B cell (primary cell): ENCODE measurements around the gene OR1J2. TPM values are rescaled to one million over a fixed set of nuclear protein-coding genes. Genes with fewer than 3 reads are reported as not detected.

Experiments used
- ATAC-seq: fragments of 200-7000 bp; cut with Tn5 transposase; one replicate; pipeline ENCODE4 v1.10.0; 2021; ENCODE audit warnings: low read depth, mild to moderate bottlenecking, moderate number of reproducible peaks, moderate library complexity
- CTCF ChIA-PET: fragments of 350-600 bp; sonication (Branson Sonifier 250); formaldehyde crosslinking; loops from one replicate; lab custom pipeline; 2021; ENCODE audit warnings: antibody characterized with exemption, inconsistent platforms; lab: Charles Lee
- POLR2A ChIA-PET: fragments of 350-600 bp; sonication (Branson Sonifier 250); formaldehyde crosslinking; loops from one replicate; lab custom pipeline; 2021; ENCODE audit warnings: antibody characterized with exemption; lab: Charles Lee
- DNase-seq: peaks from one replicate; pipeline ENCODE4 v3.0.0; 2013
- H2AFZ ChIP-seq: 2 replicates; pipeline ENCODE4 v1.6.1; 2012; ENCODE audit warnings: mild to moderate bottlenecking, low read depth, low read length; ENCODE audit not compliant: insufficient read depth, poor library complexity, severe bottlenecking
- H3K27ac ChIP-seq, 2 donors: 1 replicate in 1 of 2; 2 replicates in 1 of 2; pipeline ENCODE4 v1.5.1; 2012 to 2013; ENCODE audit warnings: low read length in 2 of 2, mild to moderate bottlenecking in 2 of 2, moderate library complexity in 1 of 2
- H3K27me3 ChIP-seq, 4 experiments: fragments of 200-600 bp in 1 of 4; sonication (generic) in 1 of 4; replicated peaks in 1 of 4; 1 replicate in 2 of 4; 2 replicates in 2 of 4; pipeline versions ENCODE4 v1.6.1 to v1.7.0; 2013 to 2016; ENCODE audit warnings: low read length in 3 of 4, mild to moderate bottlenecking in 2 of 4, mixed read lengths in 1 of 4, moderate library complexity in 1 of 4; ENCODE audit not compliant: insufficient read depth in 4 of 4, control insufficient read depth in 3 of 4; ENCODE audit errors: control extremely low read depth in 1 of 4
- H3K36me3 ChIP-seq, 2 experiments: replicated peaks in 1 of 2; 1 replicate in 1 of 2; 2 replicates in 1 of 2; pipeline versions ENCODE4 v1.6.1 to v1.7.1; 2013; ENCODE audit warnings: low read length in 1 of 2; ENCODE audit not compliant: insufficient read depth in 2 of 2, control insufficient read depth in 1 of 2; ENCODE audit errors: control extremely low read depth in 1 of 2, extremely low read depth in 1 of 2
- H3K4me1 ChIP-seq, 2 donors: fragments of 200-600 bp in 1 of 2; sonication (generic) in 1 of 2; 1 replicate in 1 of 2; 2 replicates in 1 of 2; pipeline versions ENCODE4 v1.5.1 to v1.6.1; 2013 to 2017; ENCODE audit warnings: low read length in 2 of 2; ENCODE audit not compliant: control insufficient read depth in 2 of 2, insufficient read depth in 2 of 2
- H3K4me2 ChIP-seq: replicated peaks from 2 replicates; pipeline ENCODE3; 2012; ENCODE audit warnings: mild to moderate bottlenecking, low read depth, low read length; ENCODE audit not compliant: poor library complexity, severe bottlenecking
- H3K4me3 ChIP-seq, 5 experiments: fragments of 200-600 bp in 1 of 5; sonication (generic) in 1 of 5; 1 replicate in 3 of 5; 2 replicates in 2 of 5; pipeline versions ENCODE4 v1.5.1 to v1.7.0; 2011 to 2016; ENCODE audit warnings: low read length in 4 of 5, mild to moderate bottlenecking in 4 of 5, low read depth in 2 of 5, control low read depth in 1 of 5, moderate library complexity in 1 of 5; ENCODE audit not compliant: insufficient read depth in 1 of 5; ENCODE audit errors: control extremely low read depth in 1 of 5, extremely low read depth in 1 of 5
- H3K79me2 ChIP-seq: fragments of 200-600 bp; sonication (generic); one replicate; pipeline ENCODE4 v1.6.0; 2016; ENCODE audit warnings: low read length; ENCODE audit not compliant: control insufficient read depth, insufficient read depth
- H3K9ac ChIP-seq: fragments of 200-600 bp; sonication (generic); 2 replicates; pipeline ENCODE4 v1.6.1; 2017; ENCODE audit warnings: mild to moderate bottlenecking, low read length, moderate library complexity
- H3K9me3 ChIP-seq, 3 donors: one replicate each; pipeline versions ENCODE4 v1.6.1 to v1.7.1; 2013; ENCODE audit warnings: low read length in 2 of 3; ENCODE audit not compliant: control insufficient read depth in 2 of 3, insufficient read depth in 1 of 3; ENCODE audit errors: control extremely low read depth in 1 of 3
- H4K20me1 ChIP-seq: 2 replicates; pipeline ENCODE4 v1.6.0; 2012; ENCODE audit warnings: mild to moderate bottlenecking, low read length; ENCODE audit not compliant: insufficient read depth, control insufficient read depth, poor library complexity, severe bottlenecking
- H3K27ac Mint-ChIP-seq: one replicate; pipeline ENCODE4 v1.8.0; 2021; ENCODE audit warnings: mixed read lengths
- H3K27me3 Mint-ChIP-seq: one replicate; pipeline ENCODE4 v1.8.0; 2021; ENCODE audit warnings: mixed read lengths
- H3K4me1 Mint-ChIP-seq: one replicate; pipeline ENCODE4 v1.8.0; 2021; ENCODE audit warnings: mixed read lengths
- H3K4me3 Mint-ChIP-seq: one replicate; pipeline ENCODE4 v1.8.0; 2021; ENCODE audit warnings: mixed read lengths
- H3K9me3 Mint-ChIP-seq: one replicate; pipeline ENCODE4 v1.8.0; 2022; ENCODE audit warnings: mixed read lengths; ENCODE audit not compliant: insufficient read depth
- EZH2 ChIP-seq: IDR thresholded peaks from 2 replicates; pipeline ENCODE4 v1.6.1; 2012; ENCODE audit warnings: borderline replicate concordance, low read depth, mild to moderate bottlenecking, moderate library complexity, low read length; ENCODE audit not compliant: insufficient read depth, poor library complexity, severe bottlenecking
- WGBS: methylation state at CpG from one replicate; pipeline ENCODE4 v1.1.5; 2013; ENCODE audit warnings: missing lambda C conversion rate; ENCODE audit not compliant: insufficient coverage; 5-methylcytosine and 5-hydroxymethylcytosine counted together
- intact Hi-C: fragments of 100-400 bp; cut with micrococcal nuclease; formaldehyde crosslinking; loops from one replicate; pipeline ENCODE4 v1.10.0; 2022
- polyA plus RNA-seq: library from polyadenylated mRNA; depleted of rRNA; stranded (reverse); fragments of >200 nt; gene quantifications from 2 replicates; pipeline ENCODE4 v1.2.3, GENCODE V29; 2012
- total RNA-seq, 2 donors: library from RNA; stranded (reverse); fragments of 120-200 nt in 1 of 2; gene quantifications; 1 replicate in 1 of 2; 2 replicates in 1 of 2; pipeline versions ENCODE4 v1.2.3 to v1.2.4, GENCODE V29; 2013 to 2022
- TF ChIP-seq, protein P1 (sequence below): fragments of 200-600 bp; IDR thresholded peaks from one replicate; pipeline ENCODE4 v1.8.0; 2022; ENCODE audit warnings: antibody characterized with exemption, mild to moderate bottlenecking

OR1J2 gene
- total and polyA plus RNA-seq, 2 donors (not counting 1 experiment from before 2014, with no cell fraction given) = not detected

DNA sequence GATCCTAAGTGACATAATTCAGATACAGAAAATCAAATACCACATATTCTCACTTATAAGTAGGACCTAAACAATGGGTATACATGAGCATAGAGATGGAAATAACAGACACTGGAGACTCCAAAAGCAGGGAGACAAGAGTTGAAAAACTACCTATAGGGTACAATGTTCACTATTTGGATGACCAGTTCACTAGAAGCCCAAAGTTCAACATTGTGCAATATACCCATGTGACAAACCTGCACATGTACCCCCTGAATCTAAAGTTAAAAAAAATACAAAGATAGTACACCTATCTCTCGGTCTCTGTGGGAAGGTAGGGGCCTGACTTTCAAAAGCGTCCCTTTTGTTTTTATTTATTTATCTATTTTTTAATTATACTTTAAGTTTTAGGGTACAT is 28.2 kb downstream of the OR1J2 start:
- H3K27me3 Mint-ChIP-seq = peaks cover 5% of the 10 kb centered on the region

GRCh38 chr9:122546196-122546595 is 35.6 kb downstream of the OR1J2 start:
- no peak overlapping the region for H2AFZ ChIP-seq
- Mint-ChIP-seq H3K4me1 (no peaks in the 10 kb centered on the region), H3K27me3 (peaks cover 35% of the 10 kb centered on the region), H3K9me3 (no peaks in the 10 kb centered on the region), H3K4me3 (no peak overlapping the region), H3K27ac (no peak overlapping the region)
- intact Hi-C loops = no loop called here
- no peaks in the 10 kb centered on the region for H3K9me3 ChIP-seq
- DNase-seq (no peak), ATAC-seq (no peak)
- no peak overlapping the region for H3K27ac ChIP-seq
- 73% methylated on average over 4 of the region's 8 CpGs for WGBS
- POLR2A ChIA-PET = no interaction called here
- H3K4me3 ChIP-seq = no peak overlapping the region
- no peaks in the 10 kb centered on the region for H3K4me1 ChIP-seq
- CTCF ChIA-PET = no interaction called here
- TF ChIP-seq, protein P1, sequence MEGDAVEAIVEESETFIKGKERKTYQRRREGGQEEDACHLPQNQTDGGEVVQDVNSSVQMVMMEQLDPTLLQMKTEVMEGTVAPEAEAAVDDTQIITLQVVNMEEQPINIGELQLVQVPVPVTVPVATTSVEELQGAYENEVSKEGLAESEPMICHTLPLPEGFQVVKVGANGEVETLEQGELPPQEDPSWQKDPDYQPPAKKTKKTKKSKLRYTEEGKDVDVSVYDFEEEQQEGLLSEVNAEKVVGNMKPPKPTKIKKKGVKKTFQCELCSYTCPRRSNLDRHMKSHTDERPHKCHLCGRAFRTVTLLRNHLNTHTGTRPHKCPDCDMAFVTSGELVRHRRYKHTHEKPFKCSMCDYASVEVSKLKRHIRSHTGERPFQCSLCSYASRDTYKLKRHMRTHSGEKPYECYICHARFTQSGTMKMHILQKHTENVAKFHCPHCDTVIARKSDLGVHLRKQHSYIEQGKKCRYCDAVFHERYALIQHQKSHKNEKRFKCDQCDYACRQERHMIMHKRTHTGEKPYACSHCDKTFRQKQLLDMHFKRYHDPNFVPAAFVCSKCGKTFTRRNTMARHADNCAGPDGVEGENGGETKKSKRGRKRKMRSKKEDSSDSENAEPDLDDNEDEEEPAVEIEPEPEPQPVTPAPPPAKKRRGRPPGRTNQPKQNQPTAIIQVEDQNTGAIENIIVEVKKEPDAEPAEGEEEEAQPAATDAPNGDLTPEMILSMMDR = no peak
- no peak for TF ChIP-seq EZH2
- H3K36me3 ChIP-seq = no peaks in the 10 kb centered on the region
- peaks cover 0 to 8% (median 2%) of the 10 kb centered on the region in 4 experiments for H3K27me3 ChIP-seq
- H3K9ac ChIP-seq = no peak overlapping the region
- no peak overlapping the region for H3K4me2 ChIP-seq
- no peaks in the 10 kb centered on the region for H4K20me1 ChIP-seq
- H3K79me2 ChIP-seq = no peaks in the 10 kb centered on the region

More for the DNA sequence above, 28.2 kb downstream of the OR1J2 start:
- no peak overlapping the region for H3K27ac Mint-ChIP-seq
- POLR2A ChIA-PET = no interaction called here
- H2AFZ ChIP-seq = no peak overlapping the region
- CTCF ChIA-PET = no interaction called here
- H4K20me1 ChIP-seq = no peaks in the 10 kb centered on the region
- H3K4me1 Mint-ChIP-seq = no peaks in the 10 kb centered on the region
- no peaks in the 10 kb centered on the region for H3K79me2 ChIP-seq
- ATAC-seq = no peak
- no CpG with 5 or more reads among the region's 2 CpGs for WGBS
- intact Hi-C loops = no loop called here
- H3K4me3 ChIP-seq = no peak overlapping the region
- H3K9me3 Mint-ChIP-seq = peaks cover 2% of the 10 kb centered on the region
- no peaks in the 10 kb centered on the region for H3K36me3 ChIP-seq
- H3K4me2 ChIP-seq = no peak overlapping the region
- no peak overlapping the region for H3K9ac ChIP-seq
- TF ChIP-seq, protein P1 = no peak
- no peak for TF ChIP-seq EZH2
- no peaks in the 10 kb centered on the region for H3K9me3 ChIP-seq
- peaks cover 0 to 3% (median 0%) of the 10 kb centered on the region in 4 experiments for H3K27me3 ChIP-seq
- no peak for DNase-seq
- H3K4me3 Mint-ChIP-seq = no peak overlapping the region
- H3K4me1 ChIP-seq = no peaks in the 10 kb centered on the region
- H3K27ac ChIP-seq = no peak overlapping the region
